Aorta (tissue), 5 donors: ENCODE measurements around the gene WDR31. TPM values are rescaled to one million over a fixed set of nuclear protein-coding genes. Genes with fewer than 3 reads are reported as not detected.

ENCODE experiments used
- ATAC-seq: fragments of 200-7000 bp; cut with Tn5 transposase; one replicate; pipeline ENCODE4 v1.9.1; 2022; ENCODE audit warnings: moderate library complexity; ENCODE audit not compliant: low FRiP score
- DNase-seq, 2 donors: peaks; one replicate each; pipeline ENCODE4 v3.0.0-alpha.2; 2020
- H3K27ac ChIP-seq, 2 donors: one replicate each; pipeline ENCODE4 v1.5.1; 2013; ENCODE audit warnings: low read length in 2 of 2, mild to moderate bottlenecking in 2 of 2, moderate library complexity in 2 of 2, control low read depth in 1 of 2, inconsistent platforms in 1 of 2, low read depth in 1 of 2
- H3K27me3 ChIP-seq, 2 donors: one replicate each; pipeline ENCODE4 v1.6.1; 2013; ENCODE audit warnings: control low read depth in 1 of 2, low read length in 1 of 2, mild to moderate bottlenecking in 1 of 2, moderate library complexity in 1 of 2; ENCODE audit not compliant: insufficient read depth in 2 of 2, control insufficient read depth in 1 of 2
- H3K36me3 ChIP-seq, 2 donors: one replicate each; pipeline ENCODE4 v1.6.1; 2013; ENCODE audit warnings: control low read depth in 1 of 2, low read length in 1 of 2, mild to moderate bottlenecking in 1 of 2; ENCODE audit not compliant: insufficient read depth in 2 of 2, control insufficient read depth in 1 of 2
- H3K4me1 ChIP-seq, 2 donors: one replicate each; pipeline ENCODE4 v1.6.1; 2013; ENCODE audit warnings: low read length in 2 of 2, control low read depth in 1 of 2, mild to moderate bottlenecking in 1 of 2, moderate library complexity in 1 of 2; ENCODE audit not compliant: insufficient read depth in 2 of 2, control insufficient read depth in 1 of 2
- H3K4me3 ChIP-seq, 2 donors: one replicate each; pipeline ENCODE4 v1.5.1; 2013; ENCODE audit warnings: low read length in 2 of 2, control low read depth in 1 of 2, mild to moderate bottlenecking in 1 of 2
- H3K9me3 ChIP-seq: one replicate; pipeline ENCODE4 v1.6.1; 2013; ENCODE audit warnings: mild to moderate bottlenecking, low read length; ENCODE audit not compliant: control insufficient read depth
- WGBS, 2 donors: extraction: QIAGEN DNeasy Blood & Tissue Kit; methylation state at CpG; one replicate each; pipeline ENCODE4 v1.1.7; 2013; 5-methylcytosine and 5-hydroxymethylcytosine counted together
- intact Hi-C, 2 donors: fragments of 100-400 bp; cut with DNase I; formaldehyde crosslinking; loops; one replicate each; pipeline versions ENCODE4 v1.14.2 to v1.15.0; 2022
- polyA plus RNA-seq, 2 donors: library from polyadenylated mRNA; stranded (reverse); fragments of 200-250 nt; gene quantifications; one replicate each; pipeline ENCODE4 v1.2.3, GENCODE V29; 2013
- total RNA-seq, 2 donors: library from RNA; stranded (reverse); fragmentation: NEBNext Ultra II Directional; extraction: Animal tissue kit (Norgen Biotek cat#: 25700); gene quantifications; one replicate each; pipeline ENCODE4 v1.2.1, GENCODE V29; 2021
- donor health status: healthy with polysubstance abuse.
- donor health status: Bipolar disorder and iron deficiency.
- donor health status: DM: no; HTN: no; CAD: no.
- donor health status: DM: no; HTN: no; CAD: no.
- donor health status: DM: yes; HTN: yes; CAD: no.

The WDR31 gene
- total and polyA plus RNA-seq, 4 donors: 0.54 to 2.1 (median 1.1) TPM

DNA sequence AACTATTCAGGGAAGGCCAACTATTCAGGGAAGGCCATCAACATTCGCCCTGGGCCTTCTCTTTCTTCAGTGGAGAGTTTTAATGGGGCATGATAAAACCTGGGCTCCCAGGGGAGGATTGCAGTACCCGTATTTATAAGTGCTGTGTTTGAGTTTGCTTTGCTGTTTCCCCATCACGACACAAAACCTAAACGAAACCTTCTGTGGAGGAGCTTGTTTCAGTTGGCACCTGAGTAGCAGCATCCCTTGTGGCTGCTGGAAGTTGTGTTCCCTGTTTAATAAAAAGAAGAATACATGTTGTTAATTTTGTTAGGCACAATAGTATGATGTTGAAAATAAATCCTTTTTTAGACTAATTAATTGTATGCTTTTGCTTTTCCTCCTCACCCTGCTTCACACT lies 8.3 kb downstream of the WDR31 start:
- Histone ChIP-seq H3K36me3 (peaks cover 0 to 1% of the 10 kb centered on the region in 2 donors), H3K4me1 (no peaks in the 10 kb centered on the region), H3K9me3 (no peaks in the 10 kb centered on the region), H3K4me3 (no peak overlapping the region), H3K27ac (no peak overlapping the region), H3K27me3 (no peaks in the 10 kb centered on the region)
- intact Hi-C loops: no loop called here
- ATAC-seq: no peak
- no peak for DNase-seq
- 47 to 67% methylated on average over 4 of the region's 4 CpGs for WGBS, 2 donors

DNA sequence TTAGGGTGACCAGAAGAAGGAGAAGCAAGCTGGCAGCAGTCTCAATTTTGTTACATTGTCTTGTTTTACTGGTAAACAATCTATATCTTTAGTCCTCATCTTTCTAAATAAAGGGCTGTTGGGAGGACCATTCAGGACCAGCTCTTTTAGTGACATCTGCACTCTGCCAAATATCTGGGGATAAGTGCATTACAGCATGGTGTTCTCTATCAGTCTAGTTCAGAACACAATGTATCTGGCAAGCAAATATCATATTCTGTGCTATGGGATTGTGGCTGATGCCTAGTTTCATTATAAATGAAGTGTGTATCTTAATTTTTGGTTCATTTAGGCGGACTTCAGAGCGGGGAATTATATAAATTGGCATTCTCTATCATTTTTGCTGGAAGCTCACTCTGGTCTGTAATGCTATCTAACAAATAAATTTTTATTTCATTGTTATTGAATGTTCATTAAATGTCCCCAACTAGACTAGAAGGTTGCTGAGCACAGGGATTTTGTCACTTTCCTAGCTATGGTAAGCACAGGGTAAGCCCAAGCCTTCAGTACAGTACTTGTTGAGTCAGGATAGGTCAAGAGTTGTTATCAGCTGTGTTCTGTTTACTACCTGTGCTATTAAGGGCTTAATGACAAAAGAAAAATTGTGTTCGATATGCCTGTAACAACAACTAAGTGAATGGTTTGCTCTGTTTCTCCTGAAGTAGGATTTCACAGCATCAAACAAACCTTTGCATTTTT lies 11.9 kb downstream of the WDR31 start:
- DNase-seq (no peak), ATAC-seq (no peak)
- Histone ChIP-seq H3K4me1 (no peaks in the 10 kb centered on the region), H3K27me3 (no peaks in the 10 kb centered on the region), H3K36me3 (no peaks in the 10 kb centered on the region), H3K4me3 (no peak overlapping the region), H3K9me3 (no peaks in the 10 kb centered on the region), H3K27ac (no peak overlapping the region)
- WGBS, 2 donors: 94 to 98% methylated on average over 3 of the region's 3 CpGs
- intact Hi-C loops: no loop called here

DNA sequence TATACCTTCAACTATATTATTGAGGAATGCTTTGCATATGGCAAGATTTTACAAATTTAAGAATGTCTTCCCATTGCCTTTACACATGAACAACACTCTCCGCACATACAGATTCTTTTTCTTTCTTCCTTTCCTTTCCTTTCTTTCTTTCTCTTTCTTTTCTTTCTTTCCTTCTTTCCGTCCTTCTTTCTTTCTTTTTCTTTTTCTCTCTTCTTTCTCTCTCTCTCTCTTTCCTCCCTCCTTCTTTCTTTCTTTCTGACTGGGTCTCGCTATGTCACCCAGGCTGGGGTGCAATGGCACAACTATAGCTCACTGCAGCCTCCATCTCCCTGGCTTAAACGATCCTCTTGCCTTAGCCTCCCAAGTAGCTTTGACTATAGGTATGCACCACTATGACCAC lies 13.8 kb downstream of the WDR31 start:
- no peak for ATAC-seq
- H3K4me3 ChIP-seq: no peak overlapping the region
- intact Hi-C loops: no loop called here
- WGBS, 2 donors: 95 to 96% methylated on average over 4 of the region's 4 CpGs
- DNase-seq: no peak
- H3K27me3 ChIP-seq: no peaks in the 10 kb centered on the region
- H3K9me3 ChIP-seq: no peaks in the 10 kb centered on the region
- H3K4me1 ChIP-seq: no peaks in the 10 kb centered on the region
- H3K27ac ChIP-seq: no peak overlapping the region
- H3K36me3 ChIP-seq: no peaks in the 10 kb centered on the region

DNA sequence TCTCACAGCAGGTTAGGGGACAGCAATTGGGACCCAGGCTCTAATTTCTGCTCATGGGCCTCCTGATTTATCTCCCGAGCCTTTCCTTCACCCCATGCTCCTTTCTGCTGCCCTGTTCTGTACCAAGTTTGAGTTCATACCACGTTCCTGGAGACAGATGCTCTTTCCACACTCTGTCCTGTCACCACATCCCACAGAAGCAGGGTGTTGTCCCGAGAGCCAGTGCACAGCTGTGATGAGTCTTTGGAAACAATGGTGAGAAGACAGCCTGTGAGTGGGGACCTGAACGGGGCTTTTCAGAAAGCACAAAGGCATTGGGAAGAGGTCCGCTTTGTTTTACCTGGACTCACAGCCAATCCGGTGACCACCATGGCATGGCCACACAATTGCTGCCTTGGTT lies 17.4 kb downstream of the WDR31 start:
- intact Hi-C loops: no loop called here
- Histone ChIP-seq H3K9me3 (no peaks in the 10 kb centered on the region), H3K36me3 (no peaks in the 10 kb centered on the region)

DNA sequence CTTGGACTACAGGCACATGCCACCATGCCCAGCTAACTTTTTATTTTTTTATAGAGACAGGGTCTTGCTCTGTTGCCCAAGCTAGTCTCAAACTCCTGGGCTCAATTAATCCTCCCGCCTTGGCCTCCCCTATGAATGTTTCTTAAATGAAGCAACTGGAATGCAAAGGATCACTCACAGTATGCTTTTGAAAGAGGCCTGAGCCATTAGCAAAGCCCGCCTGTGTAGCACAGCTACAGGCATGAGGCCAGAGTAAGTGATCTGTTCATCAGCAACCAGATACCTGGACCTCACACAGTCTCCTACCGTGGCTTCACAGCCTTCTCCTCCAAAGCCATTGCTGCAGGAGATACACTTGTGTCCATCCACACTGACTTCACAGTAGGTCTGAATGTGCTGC lies 20.0 kb downstream of the WDR31 start:
- H3K9me3 ChIP-seq: no peaks in the 10 kb centered on the region
- intact Hi-C loops: no loop called here
- H3K27ac ChIP-seq: no peak overlapping the region
- 97 to 99% methylated on average over 3 of the region's 3 CpGs for WGBS, 2 donors
- H3K36me3 ChIP-seq: no peaks in the 10 kb centered on the region
- ATAC-seq (no peak), DNase-seq (no peak)
- peaks cover 0 to 2% of the 10 kb centered on the region in 2 donors for H3K4me1 ChIP-seq
- H3K27me3 ChIP-seq: no peaks in the 10 kb centered on the region
- H3K4me3 ChIP-seq: no peak overlapping the region

More for the DNA sequence above, 17.4 kb downstream of the WDR31 start:
- 83 to 86% methylated on average over 6 of the region's 6 CpGs for WGBS, 2 donors
- ATAC-seq (no peak), DNase-seq (no peak)
- no peaks in the 10 kb centered on the region for H3K27me3 ChIP-seq
- H3K4me1 ChIP-seq: no peaks in the 10 kb centered on the region
- no peak overlapping the region for H3K4me3 ChIP-seq
- no peak overlapping the region for H3K27ac ChIP-seq

DNA sequence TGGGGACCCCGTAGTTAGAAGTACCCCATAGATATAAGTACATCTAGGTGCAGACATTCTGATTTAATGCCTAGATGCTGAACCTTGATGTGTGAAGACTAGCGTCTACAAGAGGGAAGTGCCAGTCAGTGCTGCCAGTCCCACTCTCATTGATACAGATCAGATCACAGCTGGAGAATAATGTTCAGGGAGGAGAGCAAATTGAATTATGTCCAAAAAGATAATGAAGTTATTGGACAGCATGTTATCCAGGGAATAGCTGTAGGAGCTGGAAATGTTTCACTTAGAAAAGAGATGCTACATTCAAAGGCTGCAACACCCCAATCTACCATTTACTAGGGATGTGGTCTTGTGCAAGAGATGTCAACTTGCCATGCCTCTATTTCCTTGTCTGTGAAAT lies 21.0 kb downstream of the WDR31 start:
- Histone ChIP-seq H3K36me3 (no peaks in the 10 kb centered on the region), H3K4me3 (no peak overlapping the region), H3K27ac (no peak overlapping the region), H3K9me3 (no peaks in the 10 kb centered on the region), H3K4me1 (peaks cover 0 to 2% of the 10 kb centered on the region in 2 donors), H3K27me3 (no peaks in the 10 kb centered on the region)
- 90 to 94% methylated on average over 2 of the region's 2 CpGs for WGBS, 2 donors
- no peak for ATAC-seq
- DNase-seq: no peak
- intact Hi-C loops: loop anchor here in 1 of 2 donors (5.0 to 10.0 kb wide), 2 partner anchors 56 to 83 kb away; partner anchors contain the start of genes ALAD and HDHD3

DNA sequence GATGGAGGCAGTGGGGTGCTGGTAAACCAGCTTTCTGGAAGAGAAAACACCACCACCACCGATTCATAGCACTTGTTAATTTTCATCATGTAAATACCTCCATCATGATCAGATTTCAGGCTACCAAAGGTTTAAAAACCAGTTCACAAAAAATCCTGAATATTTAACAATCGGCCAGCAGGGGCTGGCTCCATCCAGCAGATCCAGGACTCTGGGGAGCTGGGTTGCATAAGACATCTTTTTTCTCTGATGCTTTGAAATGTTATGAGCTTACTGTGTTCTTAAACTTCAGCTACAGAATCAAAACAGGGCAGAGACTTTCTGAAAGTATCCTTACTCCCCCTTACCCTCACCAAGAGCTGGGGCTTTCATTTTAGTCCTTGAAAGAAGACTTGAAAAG lies 22.3 kb downstream of the WDR31 start:
- H3K9me3 ChIP-seq: no peaks in the 10 kb centered on the region
- ATAC-seq (no peak), DNase-seq (no peak)
- no peaks in the 10 kb centered on the region for H3K27me3 ChIP-seq
- H3K27ac ChIP-seq: no peak overlapping the region
- H3K4me1 ChIP-seq: peaks cover 0 to 2% of the 10 kb centered on the region in 2 donors
- H3K4me3 ChIP-seq: no peak overlapping the region
- no peaks in the 10 kb centered on the region for H3K36me3 ChIP-seq
- intact Hi-C loops: loop anchor here in 1 of 2 donors (5.0 to 10.0 kb wide), 2 partner anchors 57 to 85 kb away; partner anchors contain the start of genes ALAD and HDHD3
- 46 to 49% methylated on average over 2 of the region's 2 CpGs for WGBS, 2 donors

DNA sequence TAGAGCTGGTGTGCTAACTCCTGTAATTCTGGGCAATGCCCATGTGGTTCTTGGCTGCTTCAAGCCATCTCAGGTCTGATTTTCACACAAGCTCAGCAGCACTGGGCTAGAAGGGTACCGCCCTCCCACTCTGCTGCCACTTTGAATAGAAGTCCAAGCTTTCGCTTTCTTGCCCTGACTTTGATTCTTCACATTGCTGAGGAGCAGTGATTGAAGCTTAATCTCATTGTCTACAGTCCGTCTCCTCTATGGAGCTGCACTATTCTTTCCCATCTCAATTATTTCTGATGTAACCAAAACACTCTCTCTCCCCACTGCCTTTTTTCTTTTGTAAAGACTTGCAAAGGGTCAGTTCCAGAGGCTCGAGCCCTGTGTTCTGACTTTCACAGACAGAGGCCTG lies 24.0 kb downstream of the WDR31 start:
- DNase-seq (no peak), ATAC-seq (peak; percentile 36)
- H3K4me3 ChIP-seq: no peak overlapping the region
- peaks cover 0 to 2% of the 10 kb centered on the region in 2 donors for H3K4me1 ChIP-seq
- intact Hi-C loops: loop anchor here in 1 of 2 donors (5.0 to 10.0 kb wide), 2 partner anchors 59 to 86 kb away; partner anchors contain the start of genes ALAD and HDHD3
- no peaks in the 10 kb centered on the region for H3K27me3 ChIP-seq
- no peak overlapping the region for H3K27ac ChIP-seq
- 10 to 16% methylated on average over 4 of the region's 4 CpGs for WGBS, 2 donors
- H3K36me3 ChIP-seq: no peaks in the 10 kb centered on the region
- H3K9me3 ChIP-seq: no peaks in the 10 kb centered on the region

DNA sequence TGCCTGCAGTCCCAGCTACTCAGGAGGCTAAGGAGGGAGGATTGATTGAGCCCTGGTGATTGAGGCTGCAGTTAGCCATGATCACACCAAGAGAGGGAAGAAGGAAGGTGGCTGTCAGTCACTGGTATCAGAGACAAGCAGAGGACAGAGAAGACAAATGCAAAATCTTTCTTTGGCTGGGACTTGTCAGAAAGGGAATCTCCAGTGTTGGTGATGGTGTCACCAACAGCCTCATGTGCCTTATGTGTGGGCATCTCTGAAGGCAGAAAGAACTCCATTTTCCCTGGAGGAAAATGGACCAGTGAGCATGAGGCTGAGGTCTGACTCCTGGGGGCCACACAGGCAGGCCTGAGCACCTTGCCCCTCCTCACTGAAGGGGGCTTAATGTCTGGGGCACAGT lies 24.8 kb downstream of the WDR31 start:
- DNase-seq: no peak
- Histone ChIP-seq H3K27me3 (no peaks in the 10 kb centered on the region), H3K4me3 (no peak overlapping the region), H3K9me3 (no peaks in the 10 kb centered on the region), H3K36me3 (no peaks in the 10 kb centered on the region), H3K27ac (no peak overlapping the region), H3K4me1 (peaks cover 0 to 2% of the 10 kb centered on the region in 2 donors)
- intact Hi-C loops: loop anchor here in 1 of 2 donors (5.0 to 10.0 kb wide), 2 partner anchors 60 to 87 kb away; partner anchors contain the start of genes ALAD and HDHD3
- no peak for ATAC-seq
